ENCODE results near the gene PCGF1. TPM values are rescaled to one million over a fixed set of nuclear protein-coding genes. Genes with fewer than 3 reads are reported as not detected.
A peak's percentile ranks its signal among the peaks of the same experiment; 100 is the strongest.

Gene PCGF1
- total and polyA plus RNA-seq, 2 of the 13 experiments (the other 11 are each of a cell fraction or from before 2014, with no cell fraction given) = 20.4 to 22.6 TPM

GRCh38 chr2:74507145-74507925 lies at the start of gene PCGF1 (continued):
- peak; percentile 53; the same call in 1 of the 2 replicates for TF ChIP-seq ZNF484 (CRISPR knock-in tag; IDR thresholded peaks at IDR 0.05; ENCODE audit: borderline replicate concordance, low read depth)
- TF ChIP-seq, protein P1, sequence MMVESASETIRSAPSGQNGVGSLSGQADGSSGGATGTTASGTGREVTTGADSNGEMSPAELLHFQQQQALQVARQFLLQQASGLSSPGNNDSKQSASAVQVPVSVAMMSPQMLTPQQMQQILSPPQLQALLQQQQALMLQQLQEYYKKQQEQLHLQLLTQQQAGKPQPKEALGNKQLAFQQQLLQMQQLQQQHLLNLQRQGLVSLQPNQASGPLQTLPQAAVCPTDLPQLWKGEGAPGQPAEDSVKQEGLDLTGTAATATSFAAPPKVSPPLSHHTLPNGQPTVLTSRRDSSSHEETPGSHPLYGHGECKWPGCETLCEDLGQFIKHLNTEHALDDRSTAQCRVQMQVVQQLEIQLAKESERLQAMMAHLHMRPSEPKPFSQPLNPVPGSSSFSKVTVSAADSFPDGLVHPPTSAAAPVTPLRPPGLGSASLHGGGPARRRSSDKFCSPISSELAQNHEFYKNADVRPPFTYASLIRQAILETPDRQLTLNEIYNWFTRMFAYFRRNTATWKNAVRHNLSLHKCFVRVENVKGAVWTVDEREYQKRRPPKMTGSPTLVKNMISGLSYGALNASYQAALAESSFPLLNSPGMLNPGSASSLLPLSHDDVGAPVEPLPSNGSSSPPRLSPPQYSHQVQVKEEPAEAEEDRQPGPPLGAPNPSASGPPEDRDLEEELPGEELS (CRISPR knock-in tag; IDR thresholded peaks at IDR 0.05) = peak; percentile 78
- peak; percentile 76 for TF ChIP-seq HNRNPLL (IDR thresholded peaks at IDR 0.05; ENCODE audit: low read depth, low read length, poor library complexity, severe bottlenecking)
- TF ChIP-seq RFXANK (CRISPR knock-in tag; IDR thresholded peaks at IDR 0.05) = no peak; the same call in 1 of the 2 replicates
- TF ChIP-seq E2F2 (CRISPR knock-in tag; IDR thresholded peaks at IDR 0.05; ENCODE audit: borderline replicate concordance) = peak; percentile 39; the same call in 1 of the 2 replicates
- no peak for TF ChIP-seq CENPX (CRISPR knock-in tag; IDR thresholded peaks at IDR 0.05)
- TF ChIP-seq PHF21A (CRISPR knock-in tag; IDR thresholded peaks at IDR 0.05) = peak; percentile 49
- TF ChIP-seq, protein P2, sequence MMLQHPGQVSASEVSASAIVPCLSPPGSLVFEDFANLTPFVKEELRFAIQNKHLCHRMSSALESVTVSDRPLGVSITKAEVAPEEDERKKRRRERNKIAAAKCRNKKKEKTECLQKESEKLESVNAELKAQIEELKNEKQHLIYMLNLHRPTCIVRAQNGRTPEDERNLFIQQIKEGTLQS (CRISPR knock-in tag; IDR thresholded peaks at IDR 0.05) = no peak; the same call in 1 of the 2 replicates
- TF ChIP-seq ZNF557 (CRISPR knock-in tag; IDR thresholded peaks at IDR 0.05) = peak; percentile 53; the same call in 1 of the 2 replicates
- TF ChIP-seq SRY (CRISPR knock-in tag; IDR thresholded peaks at IDR 0.05) = peak; percentile 50; the same call in 1 of the 2 replicates
- TF ChIP-seq ZNF556 (CRISPR knock-in tag; IDR thresholded peaks at IDR 0.05; ENCODE audit: borderline replicate concordance) = peak; percentile 76; the same call in 1 of the 2 replicates
- TF ChIP-seq ZMYM2 (CRISPR knock-in tag; IDR thresholded peaks at IDR 0.05) = no peak
- TF ChIP-seq PLRG1 (conservative IDR thresholded peaks at IDR 0.05) = no peak
- no peak for TF ChIP-seq MYNN (CRISPR knock-in tag; IDR thresholded peaks at IDR 0.05; ENCODE audit: low read depth)
- TF ChIP-seq, protein P3, sequence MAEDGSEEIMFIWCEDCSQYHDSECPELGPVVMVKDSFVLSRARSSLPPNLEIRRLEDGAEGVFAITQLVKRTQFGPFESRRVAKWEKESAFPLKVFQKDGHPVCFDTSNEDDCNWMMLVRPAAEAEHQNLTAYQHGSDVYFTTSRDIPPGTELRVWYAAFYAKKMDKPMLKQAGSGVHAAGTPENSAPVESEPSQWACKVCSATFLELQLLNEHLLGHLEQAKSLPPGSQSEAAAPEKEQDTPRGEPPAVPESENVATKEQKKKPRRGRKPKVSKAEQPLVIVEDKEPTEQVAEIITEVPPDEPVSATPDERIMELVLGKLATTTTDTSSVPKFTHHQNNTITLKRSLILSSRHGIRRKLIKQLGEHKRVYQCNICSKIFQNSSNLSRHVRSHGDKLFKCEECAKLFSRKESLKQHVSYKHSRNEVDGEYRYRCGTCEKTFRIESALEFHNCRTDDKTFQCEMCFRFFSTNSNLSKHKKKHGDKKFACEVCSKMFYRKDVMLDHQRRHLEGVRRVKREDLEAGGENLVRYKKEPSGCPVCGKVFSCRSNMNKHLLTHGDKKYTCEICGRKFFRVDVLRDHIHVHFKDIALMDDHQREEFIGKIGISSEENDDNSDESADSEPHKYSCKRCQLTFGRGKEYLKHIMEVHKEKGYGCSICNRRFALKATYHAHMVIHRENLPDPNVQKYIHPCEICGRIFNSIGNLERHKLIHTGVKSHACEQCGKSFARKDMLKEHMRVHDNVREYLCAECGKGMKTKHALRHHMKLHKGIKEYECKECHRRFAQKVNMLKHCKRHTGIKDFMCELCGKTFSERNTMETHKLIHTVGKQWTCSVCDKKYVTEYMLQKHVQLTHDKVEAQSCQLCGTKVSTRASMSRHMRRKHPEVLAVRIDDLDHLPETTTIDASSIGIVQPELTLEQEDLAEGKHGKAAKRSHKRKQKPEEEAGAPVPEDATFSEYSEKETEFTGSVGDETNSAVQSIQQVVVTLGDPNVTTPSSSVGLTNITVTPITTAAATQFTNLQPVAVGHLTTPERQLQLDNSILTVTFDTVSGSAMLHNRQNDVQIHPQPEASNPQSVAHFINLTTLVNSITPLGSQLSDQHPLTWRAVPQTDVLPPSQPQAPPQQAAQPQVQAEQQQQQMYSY (CRISPR knock-in tag; IDR thresholded peaks at IDR 0.05) = no peak; the same call in 1 of the 2 replicates
- TF ChIP-seq ZSCAN12 (CRISPR knock-in tag; IDR thresholded peaks at IDR 0.05) = no peak
- TF ChIP-seq JDP2 (CRISPR knock-in tag; IDR thresholded peaks at IDR 0.05; ENCODE audit: borderline replicate concordance) = peak; percentile 59; the same call in 1 of the 2 replicates
- TF ChIP-seq ZNF143 (CRISPR knock-in tag; IDR thresholded peaks at IDR 0.05) = peak; percentile 80
- TF ChIP-seq ZNF317 (CRISPR knock-in tag; IDR thresholded peaks at IDR 0.05) = peak; percentile 47
- TF ChIP-seq ZNF33B (CRISPR knock-in tag; IDR thresholded peaks at IDR 0.05) = no peak
- TF ChIP-seq ZNF598 (CRISPR knock-in tag; IDR thresholded peaks at IDR 0.05; ENCODE audit: borderline replicate concordance) = no peak
- 0 out of 2 replicates have a peak, but pooled peaks have one; percentile 42 for TF ChIP-seq SIX1 (CRISPR knock-in tag; IDR thresholded peaks at IDR 0.05; ENCODE audit: borderline replicate concordance)
